Activated naive CD8-positive, alpha-beta T cell (primary cell): ENCODE measurements around the gene GSTT4.
"Not testable (repeated sequence)": the region's sequence is repeated elsewhere in the genome, so short reads cannot be mapped to it uniquely, and the experiment has no call there.

ENCODE experiments used
- H3K27ac Mint-ChIP-seq: one replicate; pipeline ENCODE4 v1.8.0; 2021; ENCODE audit warnings: mixed read lengths
- H3K27me3 Mint-ChIP-seq: one replicate; pipeline ENCODE4 v1.8.0; 2021; ENCODE audit warnings: mixed read lengths
- H3K36me3 Mint-ChIP-seq: one replicate; pipeline ENCODE4 v1.8.0; 2021; ENCODE audit warnings: mixed read lengths
- H3K4me1 Mint-ChIP-seq: one replicate; pipeline ENCODE4 v1.8.0; 2021; ENCODE audit warnings: low read depth, mixed read lengths
- H3K4me3 Mint-ChIP-seq: one replicate; pipeline ENCODE4 v1.8.0; 2021; ENCODE audit warnings: mild to moderate bottlenecking, mixed read lengths
- H3K9me3 Mint-ChIP-seq: one replicate; pipeline ENCODE4 v1.8.0; 2021; ENCODE audit warnings: low read depth, mixed read lengths

The GSTT4 gene

DNA sequence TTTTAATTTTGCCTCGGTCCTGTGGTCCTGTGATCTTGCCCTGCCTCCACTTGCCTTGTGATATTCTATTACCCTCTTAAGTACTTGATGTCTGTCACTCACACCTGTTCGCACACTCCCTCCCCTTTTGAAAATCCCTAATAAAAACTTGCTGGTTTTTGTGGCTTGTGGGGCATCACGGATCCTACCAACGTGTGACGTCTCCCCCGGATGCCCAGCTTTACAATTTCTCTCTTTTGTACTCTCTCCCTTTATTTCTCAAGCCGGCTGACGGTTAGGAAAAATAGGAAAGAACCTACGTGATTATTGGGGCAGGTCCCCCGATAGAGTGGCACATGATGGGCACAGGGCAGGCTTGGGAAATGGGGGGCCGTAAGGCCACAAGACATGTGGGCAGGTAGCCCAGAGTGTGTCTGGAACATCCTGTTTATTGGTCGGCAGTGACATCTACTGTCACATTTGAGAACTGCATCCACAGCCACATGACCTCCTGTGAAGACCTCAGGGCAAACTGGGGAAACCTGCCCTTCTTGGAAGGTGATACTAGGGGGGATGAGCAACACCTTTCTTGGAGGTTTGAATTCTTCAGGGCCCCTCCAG, 48.9 kb downstream of the GSTT4 start:
- H3K4me1 Mint-ChIP-seq, H3K4me3 Mint-ChIP-seq, H3K9me3 Mint-ChIP-seq, H3K27me3 Mint-ChIP-seq, H3K36me3 Mint-ChIP-seq: not testable (repeated sequence)
- peak overlapping the region; percentile 46 for H3K27ac Mint-ChIP-seq

DNA sequence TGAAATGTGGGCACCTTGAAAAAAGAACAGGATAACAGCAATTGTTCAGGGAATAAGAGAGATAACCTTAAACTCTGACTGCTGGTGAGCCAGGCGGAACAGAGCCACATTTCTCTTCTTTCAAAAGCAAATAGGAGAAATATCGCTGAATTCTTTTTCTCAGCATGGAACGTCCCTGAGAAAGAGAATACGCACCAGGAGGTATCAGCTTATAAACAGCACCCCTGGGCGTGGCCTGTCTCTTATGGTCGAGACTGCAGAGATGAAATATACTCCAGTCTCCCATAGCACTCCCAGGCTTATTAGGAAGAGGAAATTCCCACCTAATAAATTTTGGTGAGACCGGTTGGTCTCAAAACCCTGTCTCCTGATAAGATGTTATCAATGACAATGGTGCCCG, 49.4 kb downstream of the GSTT4 start:
- H3K36me3 Mint-ChIP-seq, H3K4me1 Mint-ChIP-seq, H3K9me3 Mint-ChIP-seq, H3K4me3 Mint-ChIP-seq, H3K27me3 Mint-ChIP-seq, H3K27ac Mint-ChIP-seq: not testable (repeated sequence)

DNA sequence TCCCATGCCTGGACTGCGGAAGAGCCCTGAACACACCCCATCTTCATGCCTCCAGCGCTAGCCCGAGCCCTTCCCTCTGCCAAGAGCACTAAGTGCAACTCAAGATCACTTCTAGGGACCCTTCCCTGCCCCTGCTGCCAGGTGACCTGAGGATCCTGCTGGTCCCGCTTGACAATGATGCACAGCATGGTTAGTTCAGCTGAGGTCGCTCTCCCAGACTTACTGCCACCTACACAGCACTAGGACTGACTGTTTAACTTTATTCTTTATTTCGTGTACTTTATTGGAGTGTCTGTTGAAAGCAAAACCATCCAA, 50.3 kb downstream of the GSTT4 start:
- H3K27me3 Mint-ChIP-seq, H3K4me3 Mint-ChIP-seq, H3K36me3 Mint-ChIP-seq, H3K27ac Mint-ChIP-seq, H3K4me1 Mint-ChIP-seq, H3K9me3 Mint-ChIP-seq: not testable (repeated sequence)

DNA sequence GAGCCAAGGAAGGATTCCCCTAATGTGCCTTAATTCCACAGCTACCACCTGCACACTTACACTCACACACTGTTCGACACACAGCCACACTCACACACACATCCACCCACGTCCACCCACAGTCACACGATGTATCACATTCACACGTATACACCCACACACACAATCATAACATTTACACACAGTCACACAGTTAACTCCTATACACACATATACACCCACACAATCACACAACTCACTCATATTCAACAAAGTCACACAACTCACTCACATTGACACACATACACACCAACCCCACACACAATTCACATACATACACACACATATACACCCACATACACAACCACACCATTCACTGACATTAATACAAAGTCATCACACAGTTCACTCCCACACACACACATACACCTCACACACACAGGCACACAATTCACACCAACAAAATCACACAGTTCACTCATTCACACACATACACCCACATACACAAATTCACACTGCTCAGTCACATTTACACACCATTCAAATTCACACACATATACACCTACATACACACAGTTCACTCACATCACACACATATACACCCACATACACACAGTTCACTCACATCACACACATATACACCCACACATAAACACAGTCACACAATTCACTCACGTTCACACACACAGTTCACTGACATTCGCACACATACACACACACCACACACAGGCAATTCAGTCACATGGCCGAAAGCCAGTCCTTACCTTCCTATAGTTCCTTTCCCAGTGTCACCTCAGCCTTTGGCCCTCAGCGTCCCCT, 50.9 kb downstream of the GSTT4 start:
- not testable (repeated sequence) for H3K27me3 Mint-ChIP-seq, H3K4me3 Mint-ChIP-seq, H3K36me3 Mint-ChIP-seq, H3K4me1 Mint-ChIP-seq, H3K27ac Mint-ChIP-seq, H3K9me3 Mint-ChIP-seq

DNA sequence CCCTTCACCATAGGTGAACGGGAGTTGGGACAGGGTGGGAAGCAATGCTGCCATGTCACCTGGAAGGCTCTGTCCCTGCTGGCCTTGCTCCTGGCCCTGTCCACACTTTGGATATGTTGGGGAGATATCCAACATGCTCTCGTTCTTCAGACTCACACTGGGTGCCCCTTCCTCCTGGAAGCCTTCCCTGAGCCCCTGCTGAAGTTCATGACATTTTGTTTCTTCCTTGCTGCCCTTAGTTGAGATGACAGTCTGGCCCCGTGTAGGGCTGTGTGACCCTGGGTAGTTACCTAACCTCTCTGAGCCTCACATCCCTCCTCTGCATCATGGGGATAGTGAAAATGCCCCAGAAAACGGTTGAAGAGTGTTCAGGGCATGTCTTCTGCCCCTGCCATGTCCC, 51.8 kb downstream of the GSTT4 start:
- H3K4me1 Mint-ChIP-seq, H3K27me3 Mint-ChIP-seq, H3K4me3 Mint-ChIP-seq, H3K27ac Mint-ChIP-seq, H3K36me3 Mint-ChIP-seq, H3K9me3 Mint-ChIP-seq: not testable (repeated sequence)

DNA sequence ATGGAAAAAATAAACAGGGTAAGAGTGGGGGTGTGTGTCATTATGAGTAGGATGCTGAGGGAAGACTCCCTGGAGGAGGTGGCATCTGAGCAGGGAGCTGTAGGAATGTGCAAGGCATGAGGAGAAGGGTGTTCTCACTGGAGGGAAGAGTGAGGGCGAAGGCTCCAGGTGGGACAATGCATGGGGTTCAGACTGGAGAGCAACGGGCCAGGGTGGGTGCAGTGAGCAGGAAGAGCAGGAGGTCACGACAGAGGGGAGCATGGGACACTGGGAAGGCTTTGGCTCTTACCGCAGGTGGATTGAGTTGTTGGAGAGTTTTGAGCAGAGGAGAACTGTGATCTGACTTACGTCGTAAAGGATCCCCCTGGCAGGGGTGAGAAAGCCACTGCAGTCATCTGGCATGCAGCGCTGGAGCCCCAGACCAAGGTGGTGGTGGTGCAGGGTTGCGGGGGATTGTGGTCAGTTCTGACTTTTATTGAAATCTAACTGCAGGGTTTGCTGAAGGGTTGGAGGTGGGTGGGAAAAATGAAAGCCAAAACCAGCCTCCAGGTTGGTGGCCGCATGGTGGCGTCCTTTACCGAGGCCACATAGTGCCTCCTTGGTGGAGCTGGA, 52.4 kb downstream of the GSTT4 start:
- H3K27me3 Mint-ChIP-seq, H3K4me1 Mint-ChIP-seq, H3K27ac Mint-ChIP-seq, H3K4me3 Mint-ChIP-seq, H3K9me3 Mint-ChIP-seq, H3K36me3 Mint-ChIP-seq: not testable (repeated sequence)

DNA sequence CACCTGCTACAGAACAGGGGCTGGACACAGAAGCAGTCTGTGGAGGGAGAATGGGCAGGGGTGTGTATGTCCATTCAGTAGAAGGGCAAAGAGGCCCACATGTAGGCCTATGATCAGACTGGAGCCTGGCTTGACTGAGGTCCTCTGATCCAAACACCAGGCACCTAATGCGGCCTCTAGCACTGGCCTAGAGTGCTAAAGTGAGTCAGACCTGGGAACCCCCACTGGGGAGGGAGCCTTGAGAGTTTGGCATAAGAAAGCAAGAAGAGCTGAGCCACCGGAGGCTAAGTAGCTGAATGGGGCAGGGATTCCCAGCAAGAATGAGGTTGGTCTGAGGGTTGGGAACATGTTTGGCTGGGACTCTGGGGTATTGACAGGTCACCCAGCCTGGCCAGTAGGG, 53.9 kb downstream of the GSTT4 start:
- H3K27ac Mint-ChIP-seq, H3K36me3 Mint-ChIP-seq, H3K4me1 Mint-ChIP-seq, H3K4me3 Mint-ChIP-seq, H3K27me3 Mint-ChIP-seq, H3K9me3 Mint-ChIP-seq: not testable (repeated sequence)

DNA sequence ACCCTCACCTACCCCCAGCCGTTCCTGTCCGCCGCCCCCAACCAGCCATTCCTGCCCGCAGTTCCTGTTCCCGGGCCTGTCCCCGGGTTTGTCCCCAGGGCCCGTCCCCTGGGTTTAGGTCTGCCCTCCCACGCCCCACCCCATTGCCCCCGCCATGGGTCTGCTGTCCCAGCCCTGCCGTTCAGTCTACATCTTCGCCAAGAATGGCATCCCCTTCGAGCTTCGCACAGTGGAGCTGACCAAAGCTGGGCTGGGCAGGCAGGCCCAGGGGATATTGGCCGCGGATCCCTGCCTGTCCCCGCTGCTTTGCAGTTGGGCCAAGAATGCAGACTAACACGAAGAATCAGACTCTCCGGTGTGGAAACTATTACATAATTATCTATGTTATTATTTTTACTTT, 55.5 kb downstream of the GSTT4 start:
- not testable (repeated sequence) for H3K9me3 Mint-ChIP-seq, H3K27ac Mint-ChIP-seq, H3K4me3 Mint-ChIP-seq, H3K36me3 Mint-ChIP-seq, H3K4me1 Mint-ChIP-seq, H3K27me3 Mint-ChIP-seq
